DOHH2 (cell line): ENCODE measurements around the gene SGF29.

Source experiments
- H3F3A ChIP-seq: fragments of 200-600 bp; sonication (generic), shearing (Covaris generic); 2 replicates; pipeline ENCODE4 v1.6.0; 2016; ENCODE audit warnings: antibody characterized with exemption, mild to moderate bottlenecking; ENCODE audit not compliant: control insufficient read depth, insufficient read depth
- H3K27ac ChIP-seq: fragments of 200-600 bp; sonication (generic); 2 replicates; pipeline ENCODE4 v1.5.1; 2014; ENCODE audit warnings: low read depth, mild to moderate bottlenecking, low read length, moderate library complexity
- H3K27me3 ChIP-seq: fragments of 200-600 bp; sonication (generic); 2 replicates; pipeline ENCODE4 v1.6.1; 2014; ENCODE audit warnings: mild to moderate bottlenecking, low read length, mixed read lengths; ENCODE audit not compliant: control insufficient read depth
- H3K36me3 ChIP-seq: fragments of 200-600 bp; sonication (generic); 2 replicates; pipeline ENCODE4 v1.6.1; 2014; ENCODE audit warnings: mild to moderate bottlenecking, low read length, moderate library complexity, mixed read lengths; ENCODE audit not compliant: control insufficient read depth
- H3K4me1 ChIP-seq: fragments of 200-600 bp; sonication (generic); 2 replicates; pipeline ENCODE4 v1.6.1; 2014; ENCODE audit warnings: mild to moderate bottlenecking, low read length, mixed read lengths; ENCODE audit not compliant: control insufficient read depth
- H3K4me2 ChIP-seq: fragments of 200-600 bp; sonication (generic); 2 replicates; pipeline ENCODE4 v1.6.0; 2014; ENCODE audit warnings: mild to moderate bottlenecking, low read length, moderate library complexity
- H3K4me3 ChIP-seq: fragments of 200-600 bp; sonication (generic); 2 replicates; pipeline ENCODE4 v1.5.1; 2014; ENCODE audit warnings: mild to moderate bottlenecking, low read length, mixed read lengths
- H3K79me2 ChIP-seq: fragments of 200-600 bp; sonication (generic); 2 replicates; pipeline ENCODE4 v1.6.1; 2014; ENCODE audit warnings: mild to moderate bottlenecking, low read length, mixed read lengths; ENCODE audit not compliant: control insufficient read depth
- H3K9me2 ChIP-seq: fragments of 200-600 bp; sonication (generic); replicated peaks from 2 replicates; pipeline ENCODE4 v1.6.1; 2014; ENCODE audit warnings: mild to moderate bottlenecking, low read length, mixed read lengths; ENCODE audit not compliant: control insufficient read depth
- H3K9me3 ChIP-seq: fragments of 200-600 bp; sonication (generic); 2 replicates; pipeline ENCODE4 v1.6.1; 2014; ENCODE audit warnings: antibody characterized with exemption, low read length, mixed read lengths; ENCODE audit not compliant: control insufficient read depth, insufficient read depth
- H4K20me1 ChIP-seq: fragments of 200-600 bp; sonication (generic); 2 replicates; pipeline ENCODE4 v1.6.0; 2014; ENCODE audit warnings: low read depth, mild to moderate bottlenecking, antibody characterized with exemption, low read length, moderate library complexity; ENCODE audit not compliant: control insufficient read depth, insufficient read depth
- CTCF ChIP-seq: fragments of 200-600 bp; sonication (generic); IDR thresholded peaks from one replicate; pipeline ENCODE4 v1.5.1; 2014; ENCODE audit warnings: antibody characterized with exemption, mild to moderate bottlenecking, low read depth, low read length; ENCODE audit not compliant: poor library complexity, severe bottlenecking
- EZH2phosphoT487 ChIP-seq: fragments of 200-600 bp; sonication (generic); IDR thresholded peaks from 2 replicates; pipeline ENCODE4 v1.6.1; 2017; ENCODE audit warnings: borderline replicate concordance, mild to moderate bottlenecking, antibody characterized with exemption, low read length, moderate library complexity, mixed read lengths

The SGF29 gene

GRCh38 chr16:28587386-28587785 lies 33.7 kb downstream of the SGF29 start:
- H3F3A ChIP-seq, result no peaks in the 10 kb centered on the region
- no peaks in the 10 kb centered on the region for H3K4me1 ChIP-seq
- no peaks in the 10 kb centered on the region for H3K9me3 ChIP-seq
- H3K36me3 ChIP-seq, result peaks cover 55% of the 10 kb centered on the region
- no peak overlapping the region for H3K4me2 ChIP-seq
- no peak for TF ChIP-seq CTCF
- no peaks in the 10 kb centered on the region for H3K9me2 ChIP-seq
- H3K27me3 ChIP-seq, result no peaks in the 10 kb centered on the region
- no peak overlapping the region for H3K27ac ChIP-seq
- no peaks in the 10 kb centered on the region for H4K20me1 ChIP-seq
- no peak overlapping the region for H3K4me3 ChIP-seq
- no peaks in the 10 kb centered on the region for H3K79me2 ChIP-seq

GRCh38 chr16:28589069-28589468 lies 35.3 kb downstream of the SGF29 start:
- Histone ChIP-seq H3K9me3 (no peaks in the 10 kb centered on the region), H3K27me3 (no peaks in the 10 kb centered on the region), H3K9me2 (no peaks in the 10 kb centered on the region), H3K4me1 (no peaks in the 10 kb centered on the region), H3K4me2 (no peak overlapping the region), H3K36me3 (peaks cover 42% of the 10 kb centered on the region), H3K4me3 (no peak overlapping the region), H3K27ac (no peak overlapping the region), H4K20me1 (no peaks in the 10 kb centered on the region), H3K79me2 (no peaks in the 10 kb centered on the region), H3F3A (no peaks in the 10 kb centered on the region)
- no peak for TF ChIP-seq EZH2phosphoT487
- no peak for TF ChIP-seq CTCF

- H3K4me3 ChIP-seq, result no peak overlapping the region
- no peaks in the 10 kb centered on the region for H3F3A ChIP-seq
- no peaks in the 10 kb centered on the region for H3K79me2 ChIP-seq
- no peaks in the 10 kb centered on the region for H3K9me3 ChIP-seq
- no peaks in the 10 kb centered on the region for H3K4me1 ChIP-seq
- H3K36me3 ChIP-seq, result peaks cover 41% of the 10 kb centered on the region
- TF ChIP-seq EZH2phosphoT487, result no peak
- TF ChIP-seq CTCF, result no peak
- no peak overlapping the region for H3K27ac ChIP-seq
- H3K9me2 ChIP-seq, result no peaks in the 10 kb centered on the region
- no peak overlapping the region for H3K4me2 ChIP-seq
- H4K20me1 ChIP-seq, result no peaks in the 10 kb centered on the region
- no peaks in the 10 kb centered on the region for H3K27me3 ChIP-seq
These were observed 36.2 kb downstream of the SGF29 start for GRCh38 chr16:28589930-28590329.
